ENCODE data around the gene PIN1. TPM values are rescaled to one million over a fixed set of nuclear protein-coding genes. Genes with fewer than 3 reads are reported as not detected.

PIN1 gene
- total and polyA plus RNA-seq, 2 of the 13 experiments (the other 11 are each of a cell fraction or from before 2014, with no cell fraction given) = 31.9 to 72.0 TPM

DNA sequence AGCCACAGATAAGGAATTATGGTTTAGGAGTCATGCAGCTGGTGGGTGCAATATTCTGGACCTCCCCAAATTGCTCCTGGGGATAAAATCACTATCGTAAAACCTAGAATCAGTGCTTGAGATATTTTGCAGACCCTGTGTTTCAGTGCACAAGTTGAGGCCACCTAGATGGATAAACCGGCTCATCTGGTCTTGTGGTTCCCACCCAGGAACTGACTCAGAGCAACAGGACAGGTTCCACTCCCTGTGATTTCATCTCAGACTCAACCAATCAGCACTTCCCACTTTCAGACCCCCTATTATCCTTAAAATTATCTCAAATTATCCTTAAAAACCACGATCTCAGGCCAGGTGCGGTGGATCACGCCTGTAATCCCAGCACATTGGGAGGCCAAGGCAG lies 37.2 kb upstream of the PIN1 start:
- CTCF ChIA-PET (ENCODE audit: low intra/inter-chr PET ratio, low total read pairs) = interaction anchor here (1.1 kb wide), 1 partner anchor 211 kb away, joined by 3 read pairs; no protein-coding TSS in a partner anchor
- FAIRE-seq (no peak), DNase-seq (ENCODE audit: low spot score) (no peak), ATAC-seq (no peak)
- Histone ChIP-seq H3K27me3 (ENCODE audit: control insufficient read depth in 1 of 2, insufficient read depth in 2 of 2, low read length in 2 of 2) (no peaks in the 10 kb centered on the region), H3K36me3 (replicated peaks in 1 of 2; ENCODE audit: control insufficient read depth in 1 of 2, insufficient read depth in 2 of 2, low read length in 2 of 2) (no peaks in the 10 kb centered on the region), H3K79me2 (ENCODE audit: insufficient read depth, low read length) (no peaks in the 10 kb centered on the region), H3K27ac (ENCODE audit: extremely low read length, insufficient read depth, low read length) (no peak overlapping the region), H3K4me1 (ENCODE audit: insufficient read depth, low read length) (no peaks in the 10 kb centered on the region), H3K9ac (ENCODE audit: insufficient read depth, low read depth, low read length) (no peak overlapping the region), H2AFZ (ENCODE audit: low read length) (no peak overlapping the region), H4K20me1 (ENCODE audit: insufficient read depth, low read length) (no peaks in the 10 kb centered on the region), H3K9me3 (ENCODE audit: low read length) (no peaks in the 10 kb centered on the region), H3K4me3 (replicated peaks in 1 of 3; ENCODE audit: insufficient read depth in 1 of 3, low read depth in 2 of 3, low read length in 3 of 3) (no peak overlapping the region), H3K4me2 (ENCODE audit: low read depth, low read length) (no peak overlapping the region)
- no TSS peak for BruUV-seq (replicated peaks)
- POLR2A ChIA-PET = interaction anchor here (1.4 kb wide), 1 partner anchor 21 kb away, joined by 3 read pairs; the partner anchor contains the start of gene FBXL12
- WGBS (ENCODE audit: low lambda C conversion rate) = 77% methylated on average over 5 of the region's 5 CpGs
- in situ Hi-C loops (cut with HindIII; ENCODE audit: extremely low pct_ligation_motif_present, low pct_unique_long_range_greater_than_20kb) (loop anchor here (5.0 to 25.0 kb wide), 2 partner anchors 486 to 661 kb away; partner anchors contain the start of genes OR7G3 and ZNF317), intact Hi-C loops (cut with micrococcal nuclease; ENCODE audit: unreplicated experiment) (loop anchor here (2.0 to 10.0 kb wide), 2 partner anchors 211 to 483 kb away; no protein-coding TSS in a partner anchor)
- TF ChIP-seq ZNF432 (CRISPR knock-in tag; IDR thresholded peaks at IDR 0.05; ENCODE audit: borderline replicate concordance) (no peak), ZFYVE20 (CRISPR knock-in tag; IDR thresholded peaks at IDR 0.05; ENCODE audit: borderline replicate concordance, low read depth) (no peak), ZNF234 (CRISPR knock-in tag; conservative IDR thresholded peaks at IDR 0.05) (no peak), SP1 (IDR thresholded peaks at IDR 0.05) (no peak), SP1 (CRISPR knock-in tag; IDR thresholded peaks at IDR 0.05) (no peak), SALL2 (CRISPR knock-in tag; IDR thresholded peaks at IDR 0.05) (no peak), ZBTB7A (CRISPR knock-in tag; IDR thresholded peaks at IDR 0.05) (no peak), ZNF75D (CRISPR knock-in tag; IDR thresholded peaks at IDR 0.05; ENCODE audit: borderline replicate concordance) (no peak), GATAD1 (CRISPR knock-in tag; IDR thresholded peaks at IDR 0.05) (no peak), SP140L (CRISPR knock-in tag; IDR thresholded peaks at IDR 0.05; ENCODE audit: borderline replicate concordance) (no peak)
- TF ChIP-seq, protein P1, sequence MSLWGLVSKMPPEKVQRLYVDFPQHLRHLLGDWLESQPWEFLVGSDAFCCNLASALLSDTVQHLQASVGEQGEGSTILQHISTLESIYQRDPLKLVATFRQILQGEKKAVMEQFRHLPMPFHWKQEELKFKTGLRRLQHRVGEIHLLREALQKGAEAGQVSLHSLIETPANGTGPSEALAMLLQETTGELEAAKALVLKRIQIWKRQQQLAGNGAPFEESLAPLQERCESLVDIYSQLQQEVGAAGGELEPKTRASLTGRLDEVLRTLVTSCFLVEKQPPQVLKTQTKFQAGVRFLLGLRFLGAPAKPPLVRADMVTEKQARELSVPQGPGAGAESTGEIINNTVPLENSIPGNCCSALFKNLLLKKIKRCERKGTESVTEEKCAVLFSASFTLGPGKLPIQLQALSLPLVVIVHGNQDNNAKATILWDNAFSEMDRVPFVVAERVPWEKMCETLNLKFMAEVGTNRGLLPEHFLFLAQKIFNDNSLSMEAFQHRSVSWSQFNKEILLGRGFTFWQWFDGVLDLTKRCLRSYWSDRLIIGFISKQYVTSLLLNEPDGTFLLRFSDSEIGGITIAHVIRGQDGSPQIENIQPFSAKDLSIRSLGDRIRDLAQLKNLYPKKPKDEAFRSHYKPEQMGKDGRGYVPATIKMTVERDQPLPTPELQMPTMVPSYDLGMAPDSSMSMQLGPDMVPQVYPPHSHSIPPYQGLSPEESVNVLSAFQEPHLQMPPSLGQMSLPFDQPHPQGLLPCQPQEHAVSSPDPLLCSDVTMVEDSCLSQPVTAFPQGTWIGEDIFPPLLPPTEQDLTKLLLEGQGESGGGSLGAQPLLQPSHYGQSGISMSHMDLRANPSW (CRISPR knock-in tag; IDR thresholded peaks at IDR 0.05; ENCODE audit: borderline replicate concordance) = no peak
- TF ChIP-seq, protein P2, sequence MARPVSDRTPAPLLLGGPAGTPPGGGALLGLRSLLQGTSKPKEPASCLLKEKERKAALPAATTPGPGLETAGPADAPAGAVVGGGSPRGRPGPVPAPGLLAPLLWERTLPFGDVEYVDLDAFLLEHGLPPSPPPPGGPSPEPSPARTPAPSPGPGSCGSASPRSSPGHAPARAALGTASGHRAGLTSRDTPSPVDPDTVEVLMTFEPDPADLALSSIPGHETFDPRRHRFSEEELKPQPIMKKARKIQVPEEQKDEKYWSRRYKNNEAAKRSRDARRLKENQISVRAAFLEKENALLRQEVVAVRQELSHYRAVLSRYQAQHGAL (CRISPR knock-in tag; IDR thresholded peaks at IDR 0.05; ENCODE audit: not compliant biosample characterization) = no peak
- TF ChIP-seq, protein P3, sequence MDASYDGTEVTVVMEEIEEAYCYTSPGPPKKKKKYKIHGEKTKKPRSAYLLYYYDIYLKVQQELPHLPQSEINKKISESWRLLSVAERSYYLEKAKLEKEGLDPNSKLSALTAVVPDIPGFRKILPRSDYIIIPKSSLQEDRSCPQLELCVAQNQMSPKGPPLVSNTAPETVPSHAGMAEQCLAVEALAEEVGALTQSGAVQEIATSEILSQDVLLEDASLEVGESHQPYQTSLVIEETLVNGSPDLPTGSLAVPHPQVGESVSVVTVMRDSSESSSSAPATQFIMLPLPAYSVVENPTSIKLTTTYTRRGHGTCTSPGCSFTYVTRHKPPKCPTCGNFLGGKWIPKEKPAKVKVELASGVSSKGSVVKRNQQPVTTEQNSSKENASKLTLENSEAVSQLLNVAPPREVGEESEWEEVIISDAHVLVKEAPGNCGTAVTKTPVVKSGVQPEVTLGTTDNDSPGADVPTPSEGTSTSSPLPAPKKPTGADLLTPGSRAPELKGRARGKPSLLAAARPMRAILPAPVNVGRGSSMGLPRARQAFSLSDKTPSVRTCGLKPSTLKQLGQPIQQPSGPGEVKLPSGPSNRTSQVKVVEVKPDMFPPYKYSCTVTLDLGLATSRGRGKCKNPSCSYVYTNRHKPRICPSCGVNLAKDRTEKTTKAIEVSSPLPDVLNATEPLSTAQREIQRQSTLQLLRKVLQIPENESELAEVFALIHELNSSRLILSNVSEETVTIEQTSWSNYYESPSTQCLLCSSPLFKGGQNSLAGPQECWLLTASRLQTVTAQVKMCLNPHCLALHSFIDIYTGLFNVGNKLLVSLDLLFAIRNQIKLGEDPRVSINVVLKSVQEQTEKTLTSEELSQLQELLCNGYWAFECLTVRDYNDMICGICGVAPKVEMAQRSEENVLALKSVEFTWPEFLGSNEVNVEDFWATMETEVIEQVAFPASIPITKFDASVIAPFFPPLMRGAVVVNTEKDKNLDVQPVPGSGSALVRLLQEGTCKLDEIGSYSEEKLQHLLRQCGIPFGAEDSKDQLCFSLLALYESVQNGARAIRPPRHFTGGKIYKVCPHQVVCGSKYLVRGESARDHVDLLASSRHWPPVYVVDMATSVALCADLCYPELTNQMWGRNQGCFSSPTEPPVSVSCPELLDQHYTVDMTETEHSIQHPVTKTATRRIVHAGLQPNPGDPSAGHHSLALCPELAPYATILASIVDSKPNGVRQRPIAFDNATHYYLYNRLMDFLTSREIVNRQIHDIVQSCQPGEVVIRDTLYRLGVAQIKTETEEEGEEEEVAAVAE (CRISPR knock-in tag; IDR thresholded peaks at IDR 0.05; ENCODE audit: borderline replicate concordance) = no peak
